ENCODE data around the gene SMIM13.
"Not testable (repeated sequence)": the region's sequence is repeated elsewhere in the genome, so short reads cannot be mapped to it uniquely, and the experiment has no call there.

GRCh38 chr6:11091141-11091540, 2.5 kb upstream of the SMIM13 start:
- TF ChIP-seq CTCF (conservative IDR thresholded peaks at IDR 0.05; ENCODE audit: low read depth, low read length); POLR2A (IDR thresholded peaks at IDR 0.05; ENCODE audit: low read depth, low read length); MXI1 (IDR thresholded peaks at IDR 0.05; ENCODE audit: borderline replicate concordance, low read depth, low read length); USF2 (IDR thresholded peaks at IDR 0.05; ENCODE audit: low read depth, low read length): not testable (repeated sequence)
